NAMALWA (cell line): ENCODE measurements around the gene TSBP1.
"Not testable (repeated sequence)": the region's sequence is repeated elsewhere in the genome, so short reads cannot be mapped to it uniquely, and the experiment has no call there.

Experiments
- DNase-seq: peaks from one replicate; pipeline ENCODE4 v3.0.0-alpha.2; 2015; ENCODE audit warnings: low spot score

TSBP1 gene

GRCh38 chr6:32375739-32376529 is 4.2 kb upstream of the TSBP1 start:
- no peak for DNase-seq

GRCh38 chr6:32371229-32371628 is 474 bp downstream of the TSBP1 start:
- DNase-seq: no peak

- DNase-seq: no peak
Measured at GRCh38 chr6:32370505-32370904, 1.2 kb downstream of the TSBP1 start.

GRCh38 chr6:32369660-32370059 is 2.0 kb downstream of the TSBP1 start:
- DNase-seq: no peak

- no peak for DNase-seq
Measured at GRCh38 chr6:32367644-32368043, 4.1 kb downstream of the TSBP1 start.

GRCh38 chr6:32359225-32359624 is 12.5 kb downstream of the TSBP1 start:
- DNase-seq: not testable (repeated sequence)

- DNase-seq: not testable (repeated sequence)
Measured at GRCh38 chr6:32358548-32358947, 13.2 kb downstream of the TSBP1 start.

GRCh38 chr6:32355018-32355417 is 16.7 kb downstream of the TSBP1 start:
- no peak for DNase-seq

- DNase-seq: no peak
Measured at GRCh38 chr6:32353348-32353747, 18.4 kb downstream of the TSBP1 start.

- DNase-seq: no peak
Measured at GRCh38 chr6:32340242-32340641, 31.5 kb downstream of the TSBP1 start.

GRCh38 chr6:32337186-32337805 is 34.4 kb downstream of the TSBP1 start:
- no peak for DNase-seq

- DNase-seq: no peak
Measured at GRCh38 chr6:32332433-32332832, 39.3 kb downstream of the TSBP1 start.

- DNase-seq: no peak
Measured at GRCh38 chr6:32329141-32329540, 42.6 kb downstream of the TSBP1 start.

- DNase-seq: no peak
Measured at GRCh38 chr6:32327103-32327502, 44.6 kb downstream of the TSBP1 start.

- DNase-seq: no peak
Measured at GRCh38 chr6:32318501-32318900, 53.2 kb downstream of the TSBP1 start.

GRCh38 chr6:32317541-32317940 is 54.2 kb downstream of the TSBP1 start:
- no peak for DNase-seq

- DNase-seq: no peak
Measured at GRCh38 chr6:32313964-32314363, 57.7 kb downstream of the TSBP1 start.

- DNase-seq: no peak
Measured at GRCh38 chr6:32298632-32299336, 72.9 kb downstream of the TSBP1 start.

- not testable (repeated sequence) for DNase-seq
Measured at GRCh38 chr6:32294980-32295379, 76.7 kb downstream of the TSBP1 start.

- DNase-seq: no peak
Measured at GRCh38 chr6:32294566-32294965, 77.1 kb downstream of the TSBP1 start.

- no peak for DNase-seq
Measured at GRCh38 chr6:32293695-32294094, 78.0 kb downstream of the TSBP1 start.

GRCh38 chr6:32291543-32291942 is 80.2 kb downstream of the TSBP1 start:
- DNase-seq: peak; percentile 13

- no peak for DNase-seq
Measured at GRCh38 chr6:32290886-32291450, 80.7 kb downstream of the TSBP1 start.
